Activated CD8-positive, alpha-beta memory T cell treated with anti-CD3 and anti-CD28 coated beads, Interleukin-2, amount 50 U/mL, for 4 hours (primary cell): ENCODE results near the gene SLC35E4.
A peak's percentile ranks its signal among the peaks of the same experiment; 100 is the strongest.
"Not testable (repeated sequence)": the region's sequence is repeated elsewhere in the genome, so short reads cannot be mapped to it uniquely, and the experiment has no call there.

Experiments
- DNase-seq: peaks from one replicate; pipeline ENCODE4 v3.0.0-alpha.2; 2020

SLC35E4 gene

GRCh38 chr22:30612789-30613188 is 22.8 kb upstream of the SLC35E4 start:
- DNase-seq, result no peak

DNA sequence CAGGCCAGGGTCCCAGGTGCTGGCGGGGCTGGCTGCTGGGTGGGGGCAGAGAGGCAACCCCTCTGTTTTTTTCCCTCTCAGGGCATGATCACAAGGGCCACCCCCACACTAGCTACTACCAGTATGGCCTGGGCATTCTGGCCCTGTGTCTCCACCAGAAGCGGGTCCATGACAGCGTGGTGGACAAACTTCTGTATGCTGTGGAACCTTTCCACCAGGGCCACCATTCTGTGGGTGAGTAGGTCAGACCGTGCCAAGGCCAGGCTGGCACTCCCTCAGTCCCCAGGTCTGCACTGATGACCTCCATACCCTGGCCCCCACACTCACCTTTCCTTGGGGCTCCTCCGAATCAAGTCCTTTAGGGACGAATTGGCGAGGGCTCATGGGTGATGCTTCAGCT is 21.3 kb upstream of the SLC35E4 start:
- no peak for DNase-seq

- no peak for DNase-seq
Observed at GRCh38 chr22:30614879-30615278, 20.7 kb upstream of the SLC35E4 start.

DNA sequence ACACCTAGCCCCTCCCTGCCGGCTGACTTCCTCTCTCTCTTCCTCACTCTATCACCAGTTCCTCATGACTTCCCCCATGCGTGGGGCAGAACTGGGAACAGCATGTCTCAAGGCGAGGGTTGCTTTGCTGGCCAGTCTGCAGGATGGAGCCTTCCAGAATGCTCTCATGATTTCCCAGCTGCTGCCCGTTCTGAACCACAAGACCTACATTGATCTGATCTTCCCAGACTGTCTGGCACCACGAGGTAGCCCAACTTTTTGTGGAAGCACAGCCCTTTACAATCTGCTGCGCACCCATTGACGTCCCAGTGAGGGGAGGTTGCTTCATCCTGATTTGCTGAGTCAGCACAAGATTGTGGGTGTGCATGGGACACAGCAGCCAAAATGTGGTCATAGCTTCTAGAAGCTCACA is 20.0 kb upstream of the SLC35E4 start:
- DNase-seq, result no peak

- no peak for DNase-seq
Observed at GRCh38 chr22:30617819-30618218, 17.8 kb upstream of the SLC35E4 start.

DNA sequence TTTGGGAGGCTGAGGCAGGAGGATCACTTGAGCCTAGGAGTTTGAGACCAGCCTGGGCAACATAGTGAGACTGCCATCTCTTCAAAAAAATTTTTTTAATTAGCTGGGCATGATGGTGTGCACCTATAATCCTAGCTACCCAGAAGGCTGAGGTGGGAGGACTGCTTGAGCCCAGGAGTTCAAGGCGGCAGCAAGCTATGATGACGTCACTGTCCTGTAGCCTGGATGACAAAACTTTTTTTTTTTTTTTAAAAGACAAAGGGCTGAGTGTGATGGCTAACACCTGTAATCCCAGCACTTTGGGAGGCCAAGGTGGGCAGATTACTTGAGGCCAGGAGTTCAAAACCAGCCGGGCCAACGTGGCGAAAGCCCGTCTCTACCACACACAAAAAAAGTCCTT is 15.7 kb upstream of the SLC35E4 start:
- DNase-seq, result not testable (repeated sequence)

GRCh38 chr22:30626413-30626812 is 9.2 kb upstream of the SLC35E4 start:
- no peak for DNase-seq

GRCh38 chr22:30627471-30627870 is 8.1 kb upstream of the SLC35E4 start:
- no peak for DNase-seq

- DNase-seq, result no peak
Observed at GRCh38 chr22:30628491-30628890, 7.1 kb upstream of the SLC35E4 start.

GRCh38 chr22:30631469-30631868 is 4.1 kb upstream of the SLC35E4 start:
- DNase-seq, result not testable (repeated sequence)

DNA sequence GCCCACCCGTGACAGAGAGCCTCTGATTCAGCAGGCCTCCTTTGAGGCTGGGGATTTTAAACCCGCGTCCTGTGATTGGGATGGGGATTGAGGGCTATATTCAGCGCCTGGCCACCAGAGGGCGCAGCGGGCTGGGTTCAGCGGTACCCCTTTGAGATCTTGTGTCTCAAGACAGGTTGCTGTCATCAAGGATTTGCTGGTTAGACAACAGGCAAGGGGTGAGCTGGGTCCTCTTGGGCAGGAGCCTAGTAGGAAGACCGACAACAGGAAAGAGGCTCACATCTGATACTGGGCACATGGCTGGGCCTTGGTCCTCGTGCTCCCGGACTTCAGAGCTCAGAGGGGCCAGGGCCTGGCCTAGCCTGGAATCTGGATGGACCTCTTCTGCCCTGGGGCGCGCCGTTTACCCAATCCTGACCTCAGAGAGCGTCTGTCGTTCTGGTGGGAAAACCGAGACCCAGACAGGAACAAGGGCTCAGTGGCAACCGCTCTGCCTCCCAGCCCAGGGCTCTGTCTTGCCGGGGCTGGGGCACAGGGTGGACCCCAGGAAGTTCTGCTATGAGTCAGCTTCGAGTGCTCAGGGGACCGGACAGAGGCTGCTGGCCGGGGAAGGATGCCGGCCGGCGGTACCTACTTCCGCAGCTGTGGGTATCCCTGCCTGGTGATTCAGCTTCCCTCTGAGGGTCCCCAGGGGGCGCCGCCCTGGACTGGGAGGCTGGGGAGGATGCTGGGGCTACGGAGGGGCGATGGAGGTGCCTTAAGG is 929 bp upstream of the SLC35E4 start:
- DNase-seq, result peak; percentile 93

- peak; percentile 28 for DNase-seq
Observed at GRCh38 chr22:30636226-30637077, 871 bp downstream of the SLC35E4 start.

- DNase-seq, result no peak
Observed at GRCh38 chr22:30637701-30638114, 2.1 kb downstream of the SLC35E4 start.

DNA sequence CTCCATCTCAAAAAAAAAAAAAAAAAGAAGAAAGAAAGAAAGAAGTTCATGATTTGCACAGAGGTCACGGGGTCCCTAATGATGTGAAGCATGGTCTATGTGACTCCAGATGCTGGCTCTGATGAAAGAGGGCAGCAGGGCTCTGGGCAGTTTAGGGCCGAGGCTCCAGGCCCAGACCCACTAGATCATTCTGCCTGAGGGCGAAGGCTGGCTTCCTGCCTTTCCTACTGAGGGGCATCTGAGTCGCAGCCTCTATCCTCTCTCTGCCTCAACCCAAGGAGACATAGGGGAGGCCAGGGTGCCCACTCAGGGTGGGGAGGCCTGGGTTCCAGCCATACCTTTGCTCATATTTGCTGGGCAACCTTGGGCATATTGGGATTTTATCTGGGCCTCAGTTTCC is 4.8 kb downstream of the SLC35E4 start:
- DNase-seq, result no peak

DNA sequence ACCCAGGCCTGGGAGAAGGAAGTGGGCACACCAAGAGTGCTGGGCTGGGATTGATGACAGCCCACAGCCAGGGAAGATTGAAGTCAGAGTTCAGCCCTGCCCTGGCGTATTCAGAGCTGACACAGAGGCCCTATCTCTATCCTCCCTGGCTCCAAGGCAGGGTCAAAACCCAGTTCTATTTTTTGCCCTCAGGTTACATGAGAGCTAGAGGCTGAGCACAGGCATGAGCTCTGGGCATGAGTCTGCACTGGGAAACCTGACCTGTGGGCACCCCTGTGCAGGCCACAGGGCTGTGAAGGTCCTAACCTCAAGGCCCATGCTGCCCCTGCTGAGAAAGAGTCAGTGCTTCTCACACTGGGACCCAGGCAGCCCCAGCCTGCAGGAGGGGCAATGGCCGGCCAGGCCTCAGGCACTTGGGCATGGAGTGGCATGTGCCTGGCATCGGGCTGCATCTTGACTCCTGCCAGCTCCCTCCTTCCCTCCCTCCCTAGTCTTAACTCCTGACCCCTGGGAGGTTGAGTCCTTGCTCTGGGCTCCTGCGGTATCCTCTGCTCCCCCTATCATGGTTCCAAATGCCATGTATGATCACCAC is 5.4 kb downstream of the SLC35E4 start:
- DNase-seq, result no peak

GRCh38 chr22:30643055-30643875 is 7.7 kb downstream of the SLC35E4 start:
- no peak for DNase-seq

DNA sequence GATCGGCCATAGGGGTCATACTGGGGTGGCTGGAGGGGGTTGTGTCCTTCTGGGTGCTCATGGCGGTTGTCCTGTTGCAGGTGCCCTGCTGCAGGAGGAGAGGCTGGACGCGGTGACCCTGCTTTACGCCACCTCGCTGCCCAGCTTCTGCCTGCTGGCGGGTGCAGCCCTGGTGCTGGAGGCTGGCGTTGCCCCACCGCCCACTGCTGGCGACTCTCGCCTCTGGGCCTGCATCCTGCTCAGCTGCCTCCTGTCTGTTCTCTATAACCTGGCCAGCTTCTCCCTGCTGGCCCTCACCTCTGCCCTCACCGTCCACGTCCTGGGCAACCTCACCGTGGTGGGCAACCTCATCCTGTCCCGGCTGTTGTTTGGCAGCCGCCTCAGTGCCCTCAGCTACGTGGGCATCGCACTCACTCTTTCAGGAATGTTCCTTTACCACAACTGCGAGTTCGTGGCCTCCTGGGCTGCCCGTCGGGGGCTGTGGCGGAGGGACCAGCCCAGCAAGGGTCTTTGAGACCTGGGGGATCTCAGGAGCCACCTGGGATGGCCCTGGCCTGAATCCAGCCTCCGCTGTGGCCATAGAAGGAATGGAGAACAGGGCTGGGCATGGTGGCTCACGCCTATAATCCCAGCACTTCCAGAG is 11.1 kb downstream of the SLC35E4 start:
- no peak for DNase-seq

GRCh38 chr22:30647536-30647935 is 12.0 kb downstream of the SLC35E4 start:
- no peak for DNase-seq

DNA sequence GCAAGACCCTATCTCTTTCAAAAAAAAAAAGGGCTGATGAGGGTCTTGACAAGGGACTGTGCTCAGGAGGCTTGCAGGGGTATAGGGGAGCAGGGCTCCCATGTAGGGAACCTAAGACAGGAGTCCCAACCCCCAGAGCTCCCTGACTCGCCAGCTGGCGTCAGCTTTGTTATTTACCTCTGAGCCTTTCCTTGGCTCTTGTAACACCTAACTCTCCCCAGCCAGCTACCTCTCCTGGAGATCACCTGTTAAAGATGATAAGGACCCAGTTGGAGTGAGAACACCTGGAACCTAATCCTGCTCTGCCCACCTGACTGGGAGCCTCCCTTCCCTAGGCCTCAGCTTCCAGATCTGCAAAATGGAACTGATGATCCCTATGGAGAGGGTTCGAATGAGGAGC is 13.2 kb downstream of the SLC35E4 start:
- no peak for DNase-seq

DNA sequence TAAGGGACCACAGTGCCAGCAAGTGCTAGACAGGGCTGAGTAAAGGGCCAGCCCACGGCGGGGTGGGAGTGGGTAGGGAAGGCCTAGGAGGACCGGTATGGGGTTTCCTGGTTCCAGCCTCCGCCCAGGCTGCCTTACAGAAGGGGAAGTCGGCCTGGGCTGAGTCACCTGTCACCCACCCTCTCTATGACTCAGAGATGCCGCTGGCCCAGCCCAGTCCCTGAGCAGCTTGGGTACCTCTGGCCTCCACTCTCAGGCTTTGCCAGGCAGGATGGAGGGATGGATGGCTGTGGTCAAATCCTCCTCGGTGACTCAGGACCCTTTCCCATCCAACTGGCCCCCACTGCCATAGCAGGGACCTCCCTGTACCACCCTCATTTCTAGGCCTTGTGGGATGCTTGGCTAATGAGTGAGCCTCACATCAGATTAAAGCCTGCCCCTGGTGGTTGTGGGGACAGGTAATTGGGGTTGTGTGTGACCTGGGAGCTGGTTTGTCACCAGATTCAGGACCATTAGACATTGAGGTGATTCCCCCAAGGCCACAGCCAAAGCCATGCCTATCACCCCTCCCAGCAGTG is 13.9 kb downstream of the SLC35E4 start:
- DNase-seq, result peak; percentile 84

GRCh38 chr22:30650508-30651116 is 15.0 kb downstream of the SLC35E4 start:
- no peak for DNase-seq

DNA sequence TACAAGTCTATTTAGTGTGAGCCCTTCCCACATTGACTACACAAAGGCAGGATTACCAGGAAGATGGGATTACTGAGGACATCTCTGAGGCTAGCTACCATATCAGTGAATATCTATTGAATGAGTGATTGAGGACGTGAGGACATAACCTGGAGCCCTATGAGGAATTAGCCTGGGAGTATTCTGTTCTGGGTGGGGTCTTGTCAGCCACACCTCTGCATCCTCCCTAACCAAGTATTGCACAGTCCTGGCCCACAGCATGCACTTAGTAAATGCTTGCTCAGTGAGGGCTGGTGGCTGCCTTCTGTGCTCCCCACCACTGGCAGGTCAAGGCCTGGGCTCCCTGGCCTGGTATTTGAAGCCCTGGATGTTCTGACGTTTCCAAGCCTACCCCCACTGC is 17.3 kb downstream of the SLC35E4 start:
- DNase-seq, result no peak
